Activated B cell treated with CpG ODN at 0.5 μM for 24 hours (primary cell): ENCODE measurements around the gene CDH11. TPM values are rescaled to one million over a fixed set of nuclear protein-coding genes. Genes with fewer than 3 reads are reported as not detected.

ENCODE experiments used
- ATAC-seq: fragments of 200-7000 bp; cut with Tn5 transposase; one replicate; pipeline ENCODE4 v1.10.0; 2021; ENCODE audit warnings: low read depth, mild to moderate bottlenecking, moderate library complexity
- CTCF ChIA-PET: fragments of 350-600 bp; sonication (Branson Sonifier 250); formaldehyde crosslinking; loops from one replicate; lab custom pipeline; 2021; ENCODE audit warnings: antibody characterized with exemption; lab: Charles Lee
- POLR2A ChIA-PET: fragments of 350-600 bp; sonication (Branson Sonifier 250); formaldehyde crosslinking; loops from one replicate; lab custom pipeline; 2021; ENCODE audit warnings: antibody characterized with exemption; lab: Charles Lee
- DNase-seq: peaks from one replicate; pipeline ENCODE4 v3.0.0; 2022
- H3K27ac Mint-ChIP-seq: one replicate; pipeline ENCODE4 v1.8.0; 2020; ENCODE audit warnings: mixed read lengths
- H3K27me3 Mint-ChIP-seq: one replicate; pipeline ENCODE4 v1.8.0; 2021; ENCODE audit warnings: mixed read lengths
- H3K36me3 Mint-ChIP-seq: one replicate; pipeline ENCODE4 v1.8.0; 2021; ENCODE audit warnings: low read depth, mixed read lengths
- H3K4me1 Mint-ChIP-seq: one replicate; pipeline ENCODE4 v1.8.0; 2021; ENCODE audit warnings: mixed read lengths
- H3K4me3 Mint-ChIP-seq: one replicate; pipeline ENCODE4 v1.8.0; 2020; ENCODE audit warnings: mild to moderate bottlenecking, mixed read lengths
- H3K9me3 Mint-ChIP-seq: one replicate; pipeline ENCODE4 v1.8.0; 2020; ENCODE audit warnings: mixed read lengths
- CTCF ChIP-seq: fragments of 200-600 bp; IDR thresholded peaks from one replicate; pipeline ENCODE4 v1.8.0; 2022; ENCODE audit warnings: antibody characterized with exemption, mild to moderate bottlenecking
- intact Hi-C: fragments of 100-400 bp; cut with micrococcal nuclease; formaldehyde crosslinking; loops from one replicate; pipeline ENCODE4 v1.15.1; 2024
- total RNA-seq: library from RNA; stranded (reverse); gene quantifications from 2 replicates; pipeline ENCODE4 v1.2.3, GENCODE V29; 2022

CDH11 gene
- total RNA-seq, 1 donor from 2014 or later, result not detected

GRCh38 chr16:64981568-64982281 is 140.1 kb downstream of the CDH11 start:
- intact Hi-C loops, result no loop called here
- Mint-ChIP-seq H3K4me1 (no peaks in the 10 kb centered on the region), H3K27me3 (no peaks in the 10 kb centered on the region), H3K36me3 (no peaks in the 10 kb centered on the region), H3K27ac (no peak overlapping the region), H3K9me3 (peaks cover 3% of the 10 kb centered on the region), H3K4me3 (no peak overlapping the region)
- ChIA-PET CTCF (no interaction called here), POLR2A (no interaction called here)
- no peak for ATAC-seq
- no peak for TF ChIP-seq CTCF
- no peak for DNase-seq

- no peak for DNase-seq
- TF ChIP-seq CTCF, result no peak
- Mint-ChIP-seq H3K9me3 (peaks cover 5% of the 10 kb centered on the region), H3K36me3 (no peaks in the 10 kb centered on the region), H3K27me3 (no peaks in the 10 kb centered on the region), H3K4me1 (no peaks in the 10 kb centered on the region), H3K27ac (no peak overlapping the region), H3K4me3 (no peak overlapping the region)
- ATAC-seq, result no peak
- intact Hi-C loops, result no loop called here
- ChIA-PET POLR2A (no interaction called here), CTCF (no interaction called here)
Measured at GRCh38 chr16:64977206-64977920, 144.5 kb downstream of the CDH11 start.

- no peaks in the 10 kb centered on the region for H3K27me3 Mint-ChIP-seq
- H3K9me3 Mint-ChIP-seq, result peaks cover 3% of the 10 kb centered on the region
- no peak for DNase-seq
- intact Hi-C loops, result no loop called here
- no peak overlapping the region for H3K4me3 Mint-ChIP-seq
- ChIA-PET CTCF (no interaction called here), POLR2A (no interaction called here)
- H3K27ac Mint-ChIP-seq, result no peak overlapping the region
- no peaks in the 10 kb centered on the region for H3K36me3 Mint-ChIP-seq
- no peaks in the 10 kb centered on the region for H3K4me1 Mint-ChIP-seq
- TF ChIP-seq CTCF, result no peak
- no peak for ATAC-seq
Measured at GRCh38 chr16:64975821-64976220, 146.0 kb downstream of the CDH11 start.

GRCh38 chr16:64974381-64974780 is 147.5 kb downstream of the CDH11 start:
- POLR2A ChIA-PET, result interaction anchor here (0.6 kb wide), 1 partner anchor 25 kb away, joined by 5 read pairs; no protein-coding TSS in a partner anchor
- ATAC-seq (no peak), DNase-seq (no peak)
- no peaks in the 10 kb centered on the region for H3K4me1 Mint-ChIP-seq
- H3K27ac Mint-ChIP-seq, result no peak overlapping the region
- no peak for TF ChIP-seq CTCF
- H3K27me3 Mint-ChIP-seq, result no peaks in the 10 kb centered on the region
- no peak overlapping the region for H3K4me3 Mint-ChIP-seq
- CTCF ChIA-PET, result no interaction called here
- H3K36me3 Mint-ChIP-seq, result no peaks in the 10 kb centered on the region
- intact Hi-C loops, result no loop called here
- peaks cover 3% of the 10 kb centered on the region for H3K9me3 Mint-ChIP-seq

GRCh38 chr16:64973171-64973570 is 148.7 kb downstream of the CDH11 start:
- no peak overlapping the region for H3K4me3 Mint-ChIP-seq
- H3K4me1 Mint-ChIP-seq, result no peaks in the 10 kb centered on the region

More at GRCh38 chr16:64973171-64973570, 148.7 kb downstream of the CDH11 start:
- no peak for TF ChIP-seq CTCF
- H3K36me3 Mint-ChIP-seq, result no peaks in the 10 kb centered on the region
- DNase-seq (no peak), ATAC-seq (no peak)
- ChIA-PET POLR2A (no interaction called here), CTCF (no interaction called here)
- intact Hi-C loops, result no loop called here
- H3K9me3 Mint-ChIP-seq, result peaks cover 3% of the 10 kb centered on the region
- no peak overlapping the region for H3K27ac Mint-ChIP-seq
- no peaks in the 10 kb centered on the region for H3K27me3 Mint-ChIP-seq
